ENCODE results near the gene CXCR4. TPM values are rescaled to one million over a fixed set of nuclear protein-coding genes. Genes with fewer than 3 reads are reported as not detected.

Gene CXCR4
- total and polyA plus RNA-seq, 2 experiments from 2014 or later, result 1.1 to 2.4 TPM

DNA sequence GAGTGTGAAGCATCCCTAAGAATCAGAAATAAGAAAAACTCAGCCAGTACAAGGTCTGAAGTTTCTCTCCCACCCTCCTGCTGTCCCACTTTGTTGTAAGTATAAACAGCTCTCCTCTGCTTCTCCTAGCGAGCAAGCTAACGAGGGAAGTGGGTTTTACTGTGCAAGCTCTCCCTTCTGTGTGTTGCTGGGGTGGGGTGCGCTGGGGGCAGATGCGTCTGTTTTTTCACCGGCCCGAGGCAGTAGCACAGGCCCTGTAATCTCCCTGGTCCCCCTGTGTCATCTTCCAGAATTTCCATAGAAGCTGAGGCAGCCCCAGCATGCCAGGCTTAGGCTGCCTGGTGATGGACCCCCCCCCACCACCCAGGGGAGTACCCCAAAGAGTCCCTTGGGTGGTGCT is 9.4 kb upstream of the CXCR4 start:
- DNase-seq (ENCODE audit: low read depth in 1 of 2, low spot score in 1 of 2), result no peak
- Histone ChIP-seq H3K27ac (no peak overlapping the region), H3K36me3 (no peaks in the 10 kb centered on the region), H3K9me3 (ENCODE audit: low read depth) (no peaks in the 10 kb centered on the region), H3K27me3 (no peaks in the 10 kb centered on the region), H3K4me3 (no peak overlapping the region), H3K4me1 (ENCODE audit: low read depth) (peaks cover 6% of the 10 kb centered on the region)
- TF ChIP-seq, protein P1, sequence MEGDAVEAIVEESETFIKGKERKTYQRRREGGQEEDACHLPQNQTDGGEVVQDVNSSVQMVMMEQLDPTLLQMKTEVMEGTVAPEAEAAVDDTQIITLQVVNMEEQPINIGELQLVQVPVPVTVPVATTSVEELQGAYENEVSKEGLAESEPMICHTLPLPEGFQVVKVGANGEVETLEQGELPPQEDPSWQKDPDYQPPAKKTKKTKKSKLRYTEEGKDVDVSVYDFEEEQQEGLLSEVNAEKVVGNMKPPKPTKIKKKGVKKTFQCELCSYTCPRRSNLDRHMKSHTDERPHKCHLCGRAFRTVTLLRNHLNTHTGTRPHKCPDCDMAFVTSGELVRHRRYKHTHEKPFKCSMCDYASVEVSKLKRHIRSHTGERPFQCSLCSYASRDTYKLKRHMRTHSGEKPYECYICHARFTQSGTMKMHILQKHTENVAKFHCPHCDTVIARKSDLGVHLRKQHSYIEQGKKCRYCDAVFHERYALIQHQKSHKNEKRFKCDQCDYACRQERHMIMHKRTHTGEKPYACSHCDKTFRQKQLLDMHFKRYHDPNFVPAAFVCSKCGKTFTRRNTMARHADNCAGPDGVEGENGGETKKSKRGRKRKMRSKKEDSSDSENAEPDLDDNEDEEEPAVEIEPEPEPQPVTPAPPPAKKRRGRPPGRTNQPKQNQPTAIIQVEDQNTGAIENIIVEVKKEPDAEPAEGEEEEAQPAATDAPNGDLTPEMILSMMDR (IDR thresholded peaks at IDR 0.05; ENCODE audit: low read depth, low read length), result no peak

DNA sequence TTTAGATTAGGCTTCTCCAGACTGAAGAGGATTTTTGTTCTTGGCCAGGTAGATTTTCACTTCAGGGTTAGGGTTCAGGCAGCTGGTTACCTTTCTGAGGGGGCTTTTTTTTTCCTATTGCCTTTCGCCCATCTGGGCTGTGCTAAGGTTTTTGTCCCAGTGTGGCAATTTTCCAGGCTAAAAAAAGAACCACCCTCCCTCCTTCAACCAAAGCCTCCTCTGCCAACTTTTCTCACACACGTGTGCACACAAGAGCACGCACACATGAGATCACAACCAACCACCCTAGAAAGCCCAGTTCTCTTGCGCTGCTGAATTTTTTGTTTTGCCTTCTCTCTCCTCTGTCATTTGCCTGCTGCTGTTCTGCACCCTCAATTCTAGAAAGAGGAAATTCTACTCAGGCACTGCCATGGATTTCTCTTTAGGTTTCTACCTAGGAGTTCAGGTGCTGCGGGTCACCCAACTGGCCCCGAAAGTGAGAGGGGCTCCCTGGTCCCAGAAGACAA is 8.5 kb upstream of the CXCR4 start:
- TF ChIP-seq, protein P1 (IDR thresholded peaks at IDR 0.05; ENCODE audit: low read depth, low read length), result no peak
- Histone ChIP-seq H3K4me1 (ENCODE audit: low read depth) (peaks cover 6% of the 10 kb centered on the region), H3K4me3 (no peak overlapping the region), H3K36me3 (no peaks in the 10 kb centered on the region), H3K27ac (no peak overlapping the region), H3K9me3 (ENCODE audit: low read depth) (no peaks in the 10 kb centered on the region), H3K27me3 (no peaks in the 10 kb centered on the region)
- DNase-seq (ENCODE audit: low read depth in 1 of 2, low spot score in 1 of 2), result no peak

DNA sequence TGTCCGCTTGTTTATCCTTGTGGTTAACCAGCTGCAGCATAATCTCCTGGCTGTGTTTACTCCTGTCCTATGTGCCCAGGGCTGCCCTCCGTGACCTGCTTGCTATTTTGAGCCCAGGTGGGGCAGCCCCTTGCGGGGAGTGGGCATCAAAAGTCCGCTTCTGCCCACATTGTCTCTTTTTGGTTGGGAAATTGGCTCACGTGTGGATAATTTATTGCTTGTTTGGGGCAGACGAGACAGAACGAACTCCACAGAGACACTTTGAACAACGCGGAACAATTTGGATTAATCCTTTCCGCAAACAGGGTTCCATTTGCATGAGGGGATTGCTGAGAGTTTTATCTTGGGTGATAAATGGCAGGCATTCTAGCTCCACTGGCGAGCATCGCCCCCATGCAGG is 8.1 kb upstream of the CXCR4 start:
- Histone ChIP-seq H3K4me1 (ENCODE audit: low read depth) (peaks cover 6% of the 10 kb centered on the region), H3K4me3 (no peak overlapping the region)
- DNase-seq (ENCODE audit: low read depth in 1 of 2, low spot score in 1 of 2), result no peak

GRCh38 chr2:136125236-136125635 is 7.3 kb upstream of the CXCR4 start:
- no peak overlapping the region for H3K27ac ChIP-seq
- DNase-seq (ENCODE audit: low read depth in 1 of 2, low spot score in 1 of 2), result no peak
- H3K4me3 ChIP-seq, result no peak overlapping the region
- no peaks in the 10 kb centered on the region for H3K9me3 ChIP-seq (ENCODE audit: low read depth)
- H3K4me1 ChIP-seq (ENCODE audit: low read depth), result peaks cover 6% of the 10 kb centered on the region
- no peaks in the 10 kb centered on the region for H3K36me3 ChIP-seq
- TF ChIP-seq, protein P1 (IDR thresholded peaks at IDR 0.05; ENCODE audit: low read depth, low read length), result no peak
- peaks cover 6% of the 10 kb centered on the region for H3K27me3 ChIP-seq

More for the DNA sequence above, 8.1 kb upstream of the CXCR4 start:
- Histone ChIP-seq H3K9me3 (ENCODE audit: low read depth) (no peaks in the 10 kb centered on the region), H3K27me3 (no peaks in the 10 kb centered on the region), H3K36me3 (no peaks in the 10 kb centered on the region), H3K27ac (no peak overlapping the region)
- TF ChIP-seq, protein P1 (IDR thresholded peaks at IDR 0.05; ENCODE audit: low read depth, low read length), result no peak

- Histone ChIP-seq H3K27me3 (peaks cover 10% of the 10 kb centered on the region), H3K36me3 (no peaks in the 10 kb centered on the region), H3K4me1 (ENCODE audit: low read depth) (peaks cover 6% of the 10 kb centered on the region), H3K9me3 (ENCODE audit: low read depth) (no peaks in the 10 kb centered on the region), H3K4me3 (no peak overlapping the region), H3K27ac (no peak overlapping the region)
- no peak for DNase-seq (ENCODE audit: low read depth in 1 of 2, low spot score in 1 of 2)
- TF ChIP-seq, protein P1 (IDR thresholded peaks at IDR 0.05; ENCODE audit: low read depth, low read length), result no peak
Observed at GRCh38 chr2:136124805-136125204, 6.9 kb upstream of the CXCR4 start.

DNA sequence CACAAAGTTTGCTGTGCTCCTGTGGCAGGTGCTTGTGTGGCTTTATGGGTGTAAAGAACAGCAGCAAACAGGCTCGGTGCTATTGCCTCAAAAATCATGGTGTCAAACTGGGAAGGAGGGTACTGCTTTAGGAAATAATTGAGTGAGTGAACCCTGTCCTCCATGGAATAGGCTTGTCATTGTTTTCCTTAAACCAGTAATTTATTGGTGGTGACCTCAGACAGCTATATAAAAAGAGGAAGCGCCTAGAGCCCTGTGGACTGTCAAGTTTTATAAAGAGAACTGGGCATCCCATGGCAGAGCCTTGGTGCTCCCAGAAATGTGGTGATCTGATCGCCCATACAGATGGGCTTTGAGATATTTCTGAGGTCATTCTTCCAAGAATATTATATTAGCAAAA is 4.7 kb upstream of the CXCR4 start:
- peaks cover 15% of the 10 kb centered on the region for H3K27me3 ChIP-seq
- TF ChIP-seq, protein P1 (IDR thresholded peaks at IDR 0.05; ENCODE audit: low read depth, low read length), result no peak
- no peaks in the 10 kb centered on the region for H3K9me3 ChIP-seq (ENCODE audit: low read depth)
- H3K4me3 ChIP-seq, result no peak overlapping the region
- DNase-seq (ENCODE audit: low read depth in 1 of 2, low spot score in 1 of 2), result no peak
- H3K36me3 ChIP-seq, result no peaks in the 10 kb centered on the region
- no peak overlapping the region for H3K27ac ChIP-seq
- peaks cover 6% of the 10 kb centered on the region for H3K4me1 ChIP-seq (ENCODE audit: low read depth)
